Measurements from ENCODE around the gene ANKFY1. TPM values are rescaled to one million over a fixed set of nuclear protein-coding genes. Genes with fewer than 3 reads are reported as not detected.
"Not testable (repeated sequence)": the region's sequence is repeated elsewhere in the genome, so short reads cannot be mapped to it uniquely, and the experiment has no call there.

Gene ANKFY1
- total RNA-seq, 1 experiment from 2014 or later: 16.1 TPM

- no peak for DNase-seq (ENCODE audit: low read depth)
Observed at GRCh38 chr17:4159761-4160160, 104.0 kb downstream of the ANKFY1 start.

GRCh38 chr17:4157618-4158333 lies 106.0 kb downstream of the ANKFY1 start:
- no peak for DNase-seq (ENCODE audit: low read depth)

GRCh38 chr17:4156750-4157381 lies 106.9 kb downstream of the ANKFY1 start:
- no peak for DNase-seq (ENCODE audit: low read depth)

- DNase-seq (ENCODE audit: low read depth): no peak
Observed at GRCh38 chr17:4155980-4156620, 107.7 kb downstream of the ANKFY1 start.

GRCh38 chr17:4154201-4154600 lies 109.6 kb downstream of the ANKFY1 start:
- no peak for DNase-seq (ENCODE audit: low read depth)

GRCh38 chr17:4152471-4152870 lies 111.3 kb downstream of the ANKFY1 start:
- DNase-seq (ENCODE audit: low read depth): peak; percentile 54

GRCh38 chr17:4150096-4150495 lies 113.7 kb downstream of the ANKFY1 start:
- no peak for DNase-seq (ENCODE audit: low read depth)

GRCh38 chr17:4148611-4149308 lies 115.0 kb downstream of the ANKFY1 start:
- DNase-seq (ENCODE audit: low read depth): no peak

GRCh38 chr17:4147751-4148310 lies 115.9 kb downstream of the ANKFY1 start:
- no peak for DNase-seq (ENCODE audit: low read depth)

- DNase-seq (ENCODE audit: low read depth): no peak
Observed at GRCh38 chr17:4146641-4147040, 117.1 kb downstream of the ANKFY1 start.

GRCh38 chr17:4144422-4144747 lies 119.4 kb downstream of the ANKFY1 start:
- no peak for DNase-seq (ENCODE audit: low read depth)

GRCh38 chr17:4143563-4144421 lies 120.0 kb downstream of the ANKFY1 start:
- DNase-seq (ENCODE audit: low read depth): peak; percentile 92

- no peak for DNase-seq (ENCODE audit: low read depth)
Observed at GRCh38 chr17:4142107-4142900, 121.5 kb downstream of the ANKFY1 start.

GRCh38 chr17:4140125-4140524 lies 123.7 kb downstream of the ANKFY1 start:
- no peak for DNase-seq (ENCODE audit: low read depth)

GRCh38 chr17:4138906-4139526 lies 124.8 kb downstream of the ANKFY1 start:
- DNase-seq (ENCODE audit: low read depth): not testable (repeated sequence)

GRCh38 chr17:4136373-4136772 lies 127.4 kb downstream of the ANKFY1 start:
- DNase-seq (ENCODE audit: low read depth): no peak

- no peak for DNase-seq (ENCODE audit: low read depth)
Observed at GRCh38 chr17:4135489-4135888, 128.3 kb downstream of the ANKFY1 start.

- no peak for DNase-seq (ENCODE audit: low read depth)
Observed at GRCh38 chr17:4134721-4135120, 129.1 kb downstream of the ANKFY1 start.

- DNase-seq (ENCODE audit: low read depth): no peak
Observed at GRCh38 chr17:4130715-4131114, 133.1 kb downstream of the ANKFY1 start.

- no peak for DNase-seq (ENCODE audit: low read depth)
Observed at GRCh38 chr17:4127555-4127954, 136.2 kb downstream of the ANKFY1 start.
